Uterus (tissue), 2 donors: ENCODE measurements around the gene SLC25A17.

ENCODE experiments used
- POLR2A ChIP-seq, 2 donors: fragments of 450-650 bp; IDR thresholded peaks; one replicate each; pipeline ENCODE4 v1.6.1; 2016; ENCODE audit warnings: antibody characterized with exemption in 2 of 2, mild to moderate bottlenecking in 1 of 2, moderate library complexity in 1 of 2
- TF ChIP-seq, protein P1 (sequence below), 4 experiments: fragments of 200-600 bp in 2 of 4; fragments of 450-650 bp in 2 of 4; sonication (generic) in 2 of 4; IDR thresholded peaks; one replicate each; pipeline ENCODE4 v1.5.1; 2016 to 2019; ENCODE audit warnings: antibody characterized with exemption in 4 of 4, mild to moderate bottlenecking in 2 of 4, moderate library complexity in 1 of 4

DNA sequence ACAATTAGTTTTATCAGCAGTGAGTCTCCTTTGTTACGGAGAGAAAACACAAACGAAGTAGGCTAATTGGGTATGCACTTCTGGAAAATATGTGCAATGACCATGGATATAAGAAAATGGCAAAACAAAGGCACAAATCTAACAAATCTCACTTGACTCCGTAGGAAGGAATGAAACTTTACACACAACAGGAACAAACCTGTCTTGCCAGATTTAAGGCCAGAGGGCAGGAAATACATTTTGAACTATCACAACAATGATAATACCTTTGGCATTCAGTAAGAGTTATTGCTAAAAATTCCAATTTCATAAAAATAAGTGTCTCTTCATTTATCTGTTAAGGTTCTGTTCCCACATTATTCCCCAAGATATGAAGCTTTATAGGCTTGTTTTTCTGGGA is 36.6 kb downstream of the SLC25A17 start:
- TF ChIP-seq, protein P1, sequence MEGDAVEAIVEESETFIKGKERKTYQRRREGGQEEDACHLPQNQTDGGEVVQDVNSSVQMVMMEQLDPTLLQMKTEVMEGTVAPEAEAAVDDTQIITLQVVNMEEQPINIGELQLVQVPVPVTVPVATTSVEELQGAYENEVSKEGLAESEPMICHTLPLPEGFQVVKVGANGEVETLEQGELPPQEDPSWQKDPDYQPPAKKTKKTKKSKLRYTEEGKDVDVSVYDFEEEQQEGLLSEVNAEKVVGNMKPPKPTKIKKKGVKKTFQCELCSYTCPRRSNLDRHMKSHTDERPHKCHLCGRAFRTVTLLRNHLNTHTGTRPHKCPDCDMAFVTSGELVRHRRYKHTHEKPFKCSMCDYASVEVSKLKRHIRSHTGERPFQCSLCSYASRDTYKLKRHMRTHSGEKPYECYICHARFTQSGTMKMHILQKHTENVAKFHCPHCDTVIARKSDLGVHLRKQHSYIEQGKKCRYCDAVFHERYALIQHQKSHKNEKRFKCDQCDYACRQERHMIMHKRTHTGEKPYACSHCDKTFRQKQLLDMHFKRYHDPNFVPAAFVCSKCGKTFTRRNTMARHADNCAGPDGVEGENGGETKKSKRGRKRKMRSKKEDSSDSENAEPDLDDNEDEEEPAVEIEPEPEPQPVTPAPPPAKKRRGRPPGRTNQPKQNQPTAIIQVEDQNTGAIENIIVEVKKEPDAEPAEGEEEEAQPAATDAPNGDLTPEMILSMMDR (IDR thresholded peaks at IDR 0.05) = no peak
- no peak for TF ChIP-seq POLR2A (IDR thresholded peaks at IDR 0.05)
